ENCODE results near the gene ALDOB. TPM values are rescaled to one million over a fixed set of nuclear protein-coding genes. Genes with fewer than 3 reads are reported as not detected.

ALDOB gene
- total RNA-seq, 1 experiment from 2014 or later = 1.2 TPM

DNA sequence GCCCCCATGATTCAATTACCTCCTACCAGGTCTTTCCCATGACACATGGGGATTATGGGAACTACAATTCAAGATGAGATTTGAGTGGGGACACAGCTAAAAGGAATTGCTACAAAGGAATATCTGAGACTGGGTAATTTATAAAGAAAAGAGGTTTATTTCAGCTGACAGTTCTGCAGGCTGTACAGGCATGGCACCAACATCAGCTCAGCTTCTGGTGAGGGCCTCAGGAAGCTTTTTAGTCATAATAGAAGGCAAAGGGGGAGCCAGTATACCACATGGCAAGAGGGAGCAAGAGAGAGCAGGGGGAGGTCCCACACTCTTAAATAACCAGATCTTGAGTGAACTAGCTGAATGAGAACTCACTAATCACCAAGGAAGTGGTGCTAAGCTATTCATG is 11.2 kb upstream of the ALDOB start:
- Histone ChIP-seq H3K79me2 (ENCODE audit: insufficient read depth, low read length) (no peaks in the 10 kb centered on the region), H3K9ac (ENCODE audit: low read length) (no peak overlapping the region), H2AFZ (ENCODE audit: low read depth, low read length, poor library complexity, severe bottlenecking) (no peak overlapping the region), H3K4me1 (ENCODE audit: control insufficient read depth in 1 of 2, insufficient read depth in 2 of 2, low read length in 2 of 2) (peaks cover 0 to 6% of the 10 kb centered on the region in 2 experiments; a peak in 2 of 4 replicates), H3K27ac (ENCODE audit: low read depth, low read length) (no peak overlapping the region), H3K9me3 (ENCODE audit: control insufficient read depth in 1 of 2, insufficient read depth in 1 of 2, low read depth in 1 of 2, low read length in 2 of 2) (no peaks in the 10 kb centered on the region), H3K36me3 (ENCODE audit: control insufficient read depth in 1 of 2, insufficient read depth in 2 of 2, low read length in 2 of 2) (no peaks in the 10 kb centered on the region), H4K20me1 (ENCODE audit: insufficient read depth) (no peaks in the 10 kb centered on the region), H3K27me3 (ENCODE audit: insufficient read depth, low read length) (no peaks in the 10 kb centered on the region), H3K4me3 (replicated peaks in 1 of 2; ENCODE audit: low read depth in 1 of 2, low read length in 2 of 2) (no peak overlapping the region), H3K4me2 (ENCODE audit: low read length) (no peak overlapping the region), H3K9me2 (ENCODE audit: insufficient read depth) (no peaks in the 10 kb centered on the region)
- no TSS peak for BruUV-seq (replicated peaks)
- ChIA-PET RAD21 (ENCODE audit: low non-redundant PET in 1 of 2, low total read pairs in 2 of 2, uncharacterized antibody in 2 of 2, unreplicated experiment in 2 of 2) (no interaction called here), CTCF (no interaction called here), POLR2A (no interaction called here)
- TF ChIP-seq RAD21 (IDR thresholded peaks at IDR 0.05; ENCODE audit: low read depth) (no peak), POLR2A (IDR thresholded peaks at IDR 0.05; ENCODE audit: borderline replicate concordance, extremely low read depth, insufficient read depth, insufficient read length) (no peak), EZH2 (IDR thresholded peaks at IDR 0.05) (no peak), YY1 (IDR thresholded peaks at IDR 0.05; ENCODE audit: extremely low read depth, insufficient replicate concordance, low read depth, low read length) (no peak), CBX3 (IDR thresholded peaks at IDR 0.05; ENCODE audit: low read depth) (no peak), FOSL1 (IDR thresholded peaks at IDR 0.05; ENCODE audit: low read depth) (no peak), EGR1 (IDR thresholded peaks at IDR 0.05; ENCODE audit: low read depth) (no peak), TCF7L2 (IDR thresholded peaks at IDR 0.05; ENCODE audit: borderline replicate concordance, extremely low read depth, insufficient read depth, insufficient read length) (no peak), CEBPB (IDR thresholded peaks at IDR 0.05; ENCODE audit: low read depth) (no peak), SRF (IDR thresholded peaks at IDR 0.05; ENCODE audit: low read depth) (no peak), SP1 (IDR thresholded peaks at IDR 0.05; ENCODE audit: low read depth) (no peak), ZNF274 (IDR thresholded peaks at IDR 0.05; ENCODE audit: low read depth, low read length) (no peak), JUND (IDR thresholded peaks at IDR 0.05) (no peak), POLR2AphosphoS5 (IDR thresholded peaks at IDR 0.05; ENCODE audit: low read depth, low read length) (no peak), ZFX (IDR thresholded peaks at IDR 0.05) (no peak)
- TF ChIP-seq, protein P1, sequence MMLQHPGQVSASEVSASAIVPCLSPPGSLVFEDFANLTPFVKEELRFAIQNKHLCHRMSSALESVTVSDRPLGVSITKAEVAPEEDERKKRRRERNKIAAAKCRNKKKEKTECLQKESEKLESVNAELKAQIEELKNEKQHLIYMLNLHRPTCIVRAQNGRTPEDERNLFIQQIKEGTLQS (IDR thresholded peaks at IDR 0.05) = no peak
- TF ChIP-seq, protein P2, sequence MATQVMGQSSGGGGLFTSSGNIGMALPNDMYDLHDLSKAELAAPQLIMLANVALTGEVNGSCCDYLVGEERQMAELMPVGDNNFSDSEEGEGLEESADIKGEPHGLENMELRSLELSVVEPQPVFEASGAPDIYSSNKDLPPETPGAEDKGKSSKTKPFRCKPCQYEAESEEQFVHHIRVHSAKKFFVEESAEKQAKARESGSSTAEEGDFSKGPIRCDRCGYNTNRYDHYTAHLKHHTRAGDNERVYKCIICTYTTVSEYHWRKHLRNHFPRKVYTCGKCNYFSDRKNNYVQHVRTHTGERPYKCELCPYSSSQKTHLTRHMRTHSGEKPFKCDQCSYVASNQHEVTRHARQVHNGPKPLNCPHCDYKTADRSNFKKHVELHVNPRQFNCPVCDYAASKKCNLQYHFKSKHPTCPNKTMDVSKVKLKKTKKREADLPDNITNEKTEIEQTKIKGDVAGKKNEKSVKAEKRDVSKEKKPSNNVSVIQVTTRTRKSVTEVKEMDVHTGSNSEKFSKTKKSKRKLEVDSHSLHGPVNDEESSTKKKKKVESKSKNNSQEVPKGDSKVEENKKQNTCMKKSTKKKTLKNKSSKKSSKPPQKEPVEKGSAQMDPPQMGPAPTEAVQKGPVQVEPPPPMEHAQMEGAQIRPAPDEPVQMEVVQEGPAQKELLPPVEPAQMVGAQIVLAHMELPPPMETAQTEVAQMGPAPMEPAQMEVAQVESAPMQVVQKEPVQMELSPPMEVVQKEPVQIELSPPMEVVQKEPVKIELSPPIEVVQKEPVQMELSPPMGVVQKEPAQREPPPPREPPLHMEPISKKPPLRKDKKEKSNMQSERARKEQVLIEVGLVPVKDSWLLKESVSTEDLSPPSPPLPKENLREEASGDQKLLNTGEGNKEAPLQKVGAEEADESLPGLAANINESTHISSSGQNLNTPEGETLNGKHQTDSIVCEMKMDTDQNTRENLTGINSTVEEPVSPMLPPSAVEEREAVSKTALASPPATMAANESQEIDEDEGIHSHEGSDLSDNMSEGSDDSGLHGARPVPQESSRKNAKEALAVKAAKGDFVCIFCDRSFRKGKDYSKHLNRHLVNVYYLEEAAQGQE (IDR thresholded peaks at IDR 0.05; ENCODE audit: low read depth) = no peak
- TF ChIP-seq, protein P3, sequence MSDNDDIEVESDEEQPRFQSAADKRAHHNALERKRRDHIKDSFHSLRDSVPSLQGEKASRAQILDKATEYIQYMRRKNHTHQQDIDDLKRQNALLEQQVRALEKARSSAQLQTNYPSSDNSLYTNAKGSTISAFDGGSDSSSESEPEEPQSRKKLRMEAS (IDR thresholded peaks at IDR 0.05) = no peak
- TF ChIP-seq, protein P4, sequence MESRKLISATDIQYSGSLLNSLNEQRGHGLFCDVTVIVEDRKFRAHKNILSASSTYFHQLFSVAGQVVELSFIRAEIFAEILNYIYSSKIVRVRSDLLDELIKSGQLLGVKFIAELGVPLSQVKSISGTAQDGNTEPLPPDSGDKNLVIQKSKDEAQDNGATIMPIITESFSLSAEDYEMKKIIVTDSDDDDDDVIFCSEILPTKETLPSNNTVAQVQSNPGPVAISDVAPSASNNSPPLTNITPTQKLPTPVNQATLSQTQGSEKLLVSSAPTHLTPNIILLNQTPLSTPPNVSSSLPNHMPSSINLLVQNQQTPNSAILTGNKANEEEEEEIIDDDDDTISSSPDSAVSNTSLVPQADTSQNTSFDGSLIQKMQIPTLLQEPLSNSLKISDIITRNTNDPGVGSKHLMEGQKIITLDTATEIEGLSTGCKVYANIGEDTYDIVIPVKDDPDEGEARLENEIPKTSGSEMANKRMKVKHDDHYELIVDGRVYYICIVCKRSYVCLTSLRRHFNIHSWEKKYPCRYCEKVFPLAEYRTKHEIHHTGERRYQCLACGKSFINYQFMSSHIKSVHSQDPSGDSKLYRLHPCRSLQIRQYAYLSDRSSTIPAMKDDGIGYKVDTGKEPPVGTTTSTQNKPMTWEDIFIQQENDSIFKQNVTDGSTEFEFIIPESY (IDR thresholded peaks at IDR 0.05; ENCODE audit: extremely low read depth, insufficient replicate concordance, low read length) = no peak
- DNase-seq (ENCODE audit: low read depth, low spot score) (no peak), ATAC-seq (no peak)
- intact Hi-C loops (cut with micrococcal nuclease) = loop anchor here (10.0 kb wide), 1 partner anchor 278 kb away; no protein-coding TSS in a partner anchor
